ENCODE data around the gene ATP8B3. TPM values are rescaled to one million over a fixed set of nuclear protein-coding genes. Genes with fewer than 3 reads are reported as not detected.

The ATP8B3 gene
- total and polyA plus RNA-seq, 9 of the 15 experiments (the other 6 are each of a cell fraction or from before 2014, with no cell fraction given), result 1.2 to 12.3 (median 3.8) TPM

- TF ChIP-seq MYNN (IDR thresholded peaks at IDR 0.05) (peak; percentile 61; the same call in 1 of the 2 replicates), MYNN (CRISPR knock-in tag; IDR thresholded peaks at IDR 0.05) (no peak), CHD2 (IDR thresholded peaks at IDR 0.05; ENCODE audit: low read depth, low read length) (no peak), IRF1 (CRISPR knock-in tag; IDR thresholded peaks at IDR 0.05; ENCODE audit: borderline replicate concordance) (no peak), SLC30A9 (CRISPR knock-in tag; IDR thresholded peaks at IDR 0.05) (no peak), CHD7 (IDR thresholded peaks at IDR 0.05; ENCODE audit: low read depth, low read length) (no peak), ZNF12 (CRISPR knock-in tag; IDR thresholded peaks at IDR 0.05) (peak; percentile 4; the same call in 1 of the 2 replicates), RUNX1 (IDR thresholded peaks at IDR 0.05; ENCODE audit: low read depth) (no peak), ZNF436 (CRISPR knock-in tag; IDR thresholded peaks at IDR 0.05) (no peak), ZNF830 (CRISPR knock-in tag; IDR thresholded peaks at IDR 0.05) (no peak), ATF2 (CRISPR knock-in tag; IDR thresholded peaks at IDR 0.05) (no peak), EWSR1 (IDR thresholded peaks at IDR 0.05; ENCODE audit: borderline replicate concordance, low read depth, partially characterized antibody) (no peak), EP300 (IDR thresholded peaks at IDR 0.05; ENCODE audit: low read length) (no peak), ZBTB1 (CRISPR knock-in tag; IDR thresholded peaks at IDR 0.05; ENCODE audit: borderline replicate concordance, low read depth) (no peak), POLR3G (IDR thresholded peaks at IDR 0.05; ENCODE audit: extremely low read depth, insufficient read length, insufficient replicate concordance) (no peak)
These were observed 533 bp upstream of the ATP8B3 start (continued) for GRCh38 chr19:1812426-1813191.
